GM23248 (cell line): ENCODE results near the gene COPS9.

Experiments
- EZH2 ChIP-seq: fragments of 200-600 bp; sonication (generic); IDR thresholded peaks from 2 replicates; pipeline ENCODE4 v1.6.1; 2018; ENCODE audit warnings: antibody characterized with exemption, mild to moderate bottlenecking; ENCODE audit not compliant: insufficient read depth, poor library complexity, severe bottlenecking
- EZH2phosphoT487 ChIP-seq: fragments of 200-600 bp; sonication (generic); IDR thresholded peaks from 2 replicates; pipeline ENCODE4 v1.6.1; 2018; ENCODE audit warnings: antibody characterized with exemption, moderate library complexity, mild to moderate bottlenecking, low read depth; ENCODE audit not compliant: insufficient read depth

DNA sequence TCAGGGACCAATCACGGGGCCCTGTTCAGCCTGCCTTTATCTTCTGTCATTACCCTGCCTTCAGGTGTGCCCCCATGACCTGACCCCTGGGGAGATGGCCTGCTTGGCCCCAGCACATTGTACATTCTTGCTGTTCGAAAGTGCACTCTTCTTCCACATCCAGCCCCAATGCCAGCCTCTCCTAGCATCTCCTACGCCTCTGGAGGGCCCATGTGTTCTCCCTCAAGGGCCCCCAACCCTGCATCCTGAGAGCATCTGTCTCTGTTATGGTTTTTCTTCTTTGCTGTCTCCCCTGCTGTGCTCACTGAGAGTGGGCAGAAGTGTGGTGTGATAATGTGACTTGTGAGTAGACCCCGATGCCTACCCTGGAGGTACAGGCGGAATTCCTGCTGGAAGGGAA lies 45.9 kb upstream of the COPS9 start:
- TF ChIP-seq EZH2 = no peak
- no peak for TF ChIP-seq EZH2phosphoT487
